KMS-11 (cell line): Measurements from ENCODE around the gene NAA10.
"Not testable (repeated sequence)": the region's sequence is repeated elsewhere in the genome, so short reads cannot be mapped to it uniquely, and the experiment has no call there.

ENCODE experiments used
- H2AFZ ChIP-seq: fragments of 200-600 bp; sonication (generic); 2 replicates; pipeline ENCODE4 v1.6.1; 2016; ENCODE audit warnings: antibody characterized with exemption, mixed run types, low read depth
- H3K27ac ChIP-seq: fragments of 200-600 bp; sonication (generic); 2 replicates; pipeline ENCODE4 v1.6.1; 2016; ENCODE audit warnings: mild to moderate bottlenecking, mixed run types
- H3K27me3 ChIP-seq: fragments of 200-600 bp; sonication (generic); 2 replicates; pipeline ENCODE4 v1.6.1; 2017; ENCODE audit warnings: mild to moderate bottlenecking, low read depth, mixed run types, moderate library complexity; ENCODE audit not compliant: insufficient read depth
- H3K36me3 ChIP-seq: fragments of 200-600 bp; sonication (generic); 2 replicates; pipeline ENCODE4 v1.6.1; 2017; ENCODE audit warnings: mild to moderate bottlenecking, mixed run types; ENCODE audit not compliant: insufficient read depth
- H3K4me1 ChIP-seq: fragments of 200-600 bp; sonication (generic); 2 replicates; pipeline ENCODE4 v1.6.1; 2016; ENCODE audit warnings: mild to moderate bottlenecking, low read depth, mixed run types; ENCODE audit not compliant: poor library complexity, severe bottlenecking
- H3K4me2 ChIP-seq: fragments of 200-600 bp; sonication (generic); 2 replicates; pipeline ENCODE4 v1.7.0; 2016; ENCODE audit warnings: mild to moderate bottlenecking, mixed run types
- H3K4me3 ChIP-seq: fragments of 200-600 bp; sonication (generic); IDR thresholded peaks from 2 replicates; pipeline ENCODE4 v1.6.1; 2017; ENCODE audit warnings: low read depth, low read length, mixed read lengths; ENCODE audit not compliant: insufficient read depth
- H3K79me2 ChIP-seq: fragments of 200-600 bp; sonication (generic); 2 replicates; pipeline ENCODE4 v1.6.1; 2016; ENCODE audit warnings: low read depth, mixed run types; ENCODE audit not compliant: insufficient read depth
- H3K9ac ChIP-seq: fragments of 200-600 bp; sonication (generic); 2 replicates; pipeline ENCODE4 v1.6.1; 2016; ENCODE audit warnings: mild to moderate bottlenecking, mixed run types
- H4K20me1 ChIP-seq: fragments of 200-600 bp; sonication (generic); 2 replicates; pipeline ENCODE4 v1.6.1; 2016; ENCODE audit warnings: mild to moderate bottlenecking, mixed run types; ENCODE audit not compliant: insufficient read depth
- TF ChIP-seq, protein P1 (sequence below): fragments of 200-600 bp; sonication (generic); conservative IDR thresholded peaks from 2 replicates; pipeline ENCODE4 v1.6.1; 2017; ENCODE audit warnings: low read depth, mild to moderate bottlenecking, antibody characterized with exemption, low read length, moderate library complexity, mixed read lengths

The NAA10 gene

DNA sequence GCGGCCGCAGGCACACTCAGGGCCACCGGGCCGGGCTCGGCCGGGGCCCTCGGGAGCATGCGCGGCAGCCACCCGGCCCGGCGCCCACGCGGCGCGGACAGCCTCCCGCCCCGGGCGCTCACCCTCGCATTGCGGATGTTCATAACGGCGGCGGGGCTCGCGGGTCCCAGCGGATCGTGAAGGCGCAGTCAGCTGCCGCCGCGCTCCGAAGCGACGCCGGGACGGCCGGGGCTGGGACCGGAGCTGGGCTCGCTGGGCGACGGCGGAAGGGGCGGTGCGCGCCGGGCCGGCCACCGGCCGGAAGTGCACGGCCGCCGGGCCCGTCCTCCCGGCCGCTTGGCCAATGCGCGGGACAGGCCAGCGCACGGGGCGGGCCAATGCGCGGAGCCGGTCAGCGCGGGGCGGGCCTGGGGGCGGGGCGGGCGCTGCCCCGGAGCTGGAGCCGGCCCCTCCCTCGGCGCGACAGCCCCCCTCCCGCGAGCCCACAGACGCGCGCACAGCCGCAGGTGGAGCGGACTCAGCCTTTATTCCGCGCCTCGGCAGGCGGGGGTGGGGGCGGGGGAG, at the start of gene NAA10:
TSS of gene NAA10 (minus strand) at position 276 of the 564 bp plus-strand sequence. CDS start at position 143, 133 bp downstream.
- no peaks in the 10 kb centered on the region for H4K20me1 ChIP-seq
- H3K4me1 ChIP-seq, result no peaks in the 10 kb centered on the region
- no peaks in the 10 kb centered on the region for H3K27me3 ChIP-seq
- H3K36me3 ChIP-seq, result no peaks in the 10 kb centered on the region
- H3K9ac ChIP-seq, result peak within 1 kb of the TSS; percentile 59
- TF ChIP-seq, protein P1, sequence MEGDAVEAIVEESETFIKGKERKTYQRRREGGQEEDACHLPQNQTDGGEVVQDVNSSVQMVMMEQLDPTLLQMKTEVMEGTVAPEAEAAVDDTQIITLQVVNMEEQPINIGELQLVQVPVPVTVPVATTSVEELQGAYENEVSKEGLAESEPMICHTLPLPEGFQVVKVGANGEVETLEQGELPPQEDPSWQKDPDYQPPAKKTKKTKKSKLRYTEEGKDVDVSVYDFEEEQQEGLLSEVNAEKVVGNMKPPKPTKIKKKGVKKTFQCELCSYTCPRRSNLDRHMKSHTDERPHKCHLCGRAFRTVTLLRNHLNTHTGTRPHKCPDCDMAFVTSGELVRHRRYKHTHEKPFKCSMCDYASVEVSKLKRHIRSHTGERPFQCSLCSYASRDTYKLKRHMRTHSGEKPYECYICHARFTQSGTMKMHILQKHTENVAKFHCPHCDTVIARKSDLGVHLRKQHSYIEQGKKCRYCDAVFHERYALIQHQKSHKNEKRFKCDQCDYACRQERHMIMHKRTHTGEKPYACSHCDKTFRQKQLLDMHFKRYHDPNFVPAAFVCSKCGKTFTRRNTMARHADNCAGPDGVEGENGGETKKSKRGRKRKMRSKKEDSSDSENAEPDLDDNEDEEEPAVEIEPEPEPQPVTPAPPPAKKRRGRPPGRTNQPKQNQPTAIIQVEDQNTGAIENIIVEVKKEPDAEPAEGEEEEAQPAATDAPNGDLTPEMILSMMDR, result no peak
- H3K79me2 ChIP-seq, result peaks cover 21% of the 10 kb centered on the region; the same call in 1 of the 2 replicates
- peak within 1 kb of the TSS; percentile 73 for H3K4me2 ChIP-seq
- H3K4me3 ChIP-seq, result no peak within 1 kb of the TSS
- H2AFZ ChIP-seq, result peak within 1 kb of the TSS; percentile 77
- peak within 1 kb of the TSS; percentile 68 for H3K27ac ChIP-seq

DNA sequence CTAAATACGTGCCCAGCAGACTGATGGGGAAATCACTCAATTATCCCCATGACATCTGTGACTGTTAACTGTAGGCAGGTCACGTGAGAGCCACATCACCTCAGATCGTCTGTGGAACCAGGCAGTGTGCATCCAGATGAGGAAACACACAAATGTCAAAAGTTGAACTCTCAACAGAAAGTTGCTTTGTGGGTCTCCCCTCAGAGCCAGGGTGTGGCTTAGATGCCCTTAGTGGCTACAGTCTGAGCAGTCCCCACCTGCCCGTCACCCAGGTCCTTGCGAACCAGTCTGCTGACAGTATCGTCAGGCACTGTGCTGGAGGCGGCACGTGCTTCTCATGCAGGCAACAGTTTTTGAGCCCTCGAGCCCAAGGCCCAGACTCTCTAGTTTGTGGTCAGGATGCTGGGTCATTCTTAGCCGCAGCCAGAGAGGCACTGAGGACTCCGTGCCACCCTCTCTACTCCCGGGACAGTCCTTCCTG, 48.5 kb upstream of the NAA10 start:
- TF ChIP-seq, protein P1, result no peak
- H3K27ac ChIP-seq, result peak overlapping the region; percentile 100; the same call in 1 of the 2 replicates
- no peaks in the 10 kb centered on the region for H3K79me2 ChIP-seq
- no peaks in the 10 kb centered on the region for H3K36me3 ChIP-seq
- H3K4me2 ChIP-seq, result peak overlapping the region; percentile 27; the same call in 1 of the 2 replicates
- no peak overlapping the region for H3K4me3 ChIP-seq
- no peak overlapping the region; the same call in 1 of the 2 replicates for H3K9ac ChIP-seq
- H2AFZ ChIP-seq, result no peak overlapping the region
- H3K27me3 ChIP-seq, result no peaks in the 10 kb centered on the region
- H4K20me1 ChIP-seq, result no peaks in the 10 kb centered on the region
- peaks cover 75% of the 10 kb centered on the region for H3K4me1 ChIP-seq

DNA sequence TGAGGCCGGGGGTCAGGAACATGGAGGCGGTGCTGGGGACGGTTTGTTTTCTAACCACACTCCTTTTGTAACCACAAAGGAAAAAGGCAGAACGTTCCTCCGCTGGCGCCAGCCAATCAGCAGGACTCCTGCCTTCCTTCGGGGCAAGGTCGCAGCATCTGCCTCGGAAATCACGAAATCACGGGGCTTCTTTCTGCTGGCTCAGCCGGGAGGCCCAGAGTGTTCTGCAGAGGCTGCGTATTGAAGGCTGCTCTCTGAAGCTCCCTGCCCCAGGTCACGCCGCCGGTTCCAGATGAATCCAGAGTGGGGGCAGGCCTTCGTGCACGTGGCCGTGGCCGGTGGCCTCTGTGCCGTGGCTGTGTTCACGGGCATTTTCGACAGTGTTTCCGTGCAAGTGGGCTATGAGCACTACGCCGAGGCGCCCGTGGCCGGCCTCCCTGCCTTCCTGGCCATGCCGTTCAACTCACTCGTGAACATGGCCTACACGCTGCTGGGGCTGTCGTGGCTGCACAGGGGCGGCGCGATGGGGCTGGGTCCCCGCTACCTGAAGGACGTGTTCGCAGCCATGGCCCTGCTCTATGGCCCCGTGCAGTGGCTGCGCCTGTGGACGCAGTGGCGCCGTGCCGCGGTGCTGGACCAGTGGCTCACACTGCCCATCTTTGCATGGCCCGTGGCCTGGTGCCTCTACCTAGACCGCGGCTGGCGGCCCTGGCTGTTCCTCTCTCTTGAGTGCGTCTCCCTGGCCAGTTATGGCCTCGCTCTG, 47.1 kb upstream of the NAA10 start:
- TF ChIP-seq, protein P1, result no peak
- no peak overlapping the region; the same call in 1 of the 2 replicates for H3K4me2 ChIP-seq
- H3K4me3 ChIP-seq, result no peak overlapping the region

DNA sequence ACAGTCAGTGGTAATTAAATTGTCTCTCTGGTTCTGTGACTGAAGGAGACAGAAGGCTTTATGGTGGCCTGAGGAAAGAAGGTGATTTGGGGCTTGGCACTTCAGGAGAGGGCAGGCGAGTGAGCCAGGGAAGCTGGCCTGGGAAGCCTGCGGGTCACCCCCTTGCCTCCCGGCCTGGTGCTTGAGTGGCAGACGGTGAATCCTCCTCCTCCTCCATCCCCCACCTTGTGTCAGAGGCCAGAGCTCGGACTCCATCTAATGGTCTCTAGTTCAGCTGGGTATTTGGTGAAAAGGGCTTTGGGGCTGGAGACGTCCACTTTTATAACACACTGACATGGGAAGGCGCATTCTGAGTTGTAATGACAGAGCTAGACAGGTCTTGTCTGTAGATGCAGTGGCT, 46.4 kb upstream of the NAA10 start:
- Histone ChIP-seq H3K9ac (peak overlapping the region; percentile 49; the same call in 1 of the 2 replicates), H3K4me2 (peak overlapping the region; percentile 41; the same call in 1 of the 2 replicates), H3K36me3 (no peaks in the 10 kb centered on the region), H3K4me1 (peaks cover 60% of the 10 kb centered on the region), H3K27me3 (no peaks in the 10 kb centered on the region), H2AFZ (no peak overlapping the region), H4K20me1 (no peaks in the 10 kb centered on the region), H3K4me3 (no peak overlapping the region), H3K79me2 (no peaks in the 10 kb centered on the region), H3K27ac (peak overlapping the region; percentile 100)
- TF ChIP-seq, protein P1, result no peak

More for the DNA sequence above, 47.1 kb upstream of the NAA10 start:
- peaks cover 65% of the 10 kb centered on the region for H3K4me1 ChIP-seq
- no peaks in the 10 kb centered on the region for H3K27me3 ChIP-seq
- H3K27ac ChIP-seq, result peak overlapping the region; percentile 100
- no peak overlapping the region; the same call in 1 of the 2 replicates for H3K9ac ChIP-seq
- H3K36me3 ChIP-seq, result no peaks in the 10 kb centered on the region
- no peaks in the 10 kb centered on the region for H4K20me1 ChIP-seq
- H2AFZ ChIP-seq, result no peak overlapping the region
- no peaks in the 10 kb centered on the region for H3K79me2 ChIP-seq

DNA sequence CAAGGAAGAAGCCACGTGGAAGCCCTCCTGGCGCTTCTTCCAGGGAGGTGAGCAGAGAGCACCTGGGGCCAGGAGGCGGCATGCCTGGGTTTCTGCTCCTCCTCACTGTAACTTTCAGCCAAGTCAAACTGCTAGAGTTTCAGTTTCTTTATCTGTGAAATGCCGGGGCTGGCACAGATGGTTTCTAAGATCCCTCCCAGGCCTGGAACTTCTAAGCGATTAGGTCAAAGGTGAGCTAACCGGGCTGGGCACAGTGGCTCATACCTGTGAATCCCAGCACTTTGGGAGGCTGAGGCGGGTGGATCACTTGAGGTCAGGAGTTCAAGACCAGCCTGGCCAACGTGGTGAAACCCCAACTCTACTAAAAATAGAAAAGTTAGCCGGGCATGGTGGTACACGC, 45.6 kb upstream of the NAA10 start:
- Histone ChIP-seq H3K9ac (peak overlapping the region; percentile 49; the same call in 1 of the 2 replicates), H3K4me2 (peak overlapping the region; percentile 41; the same call in 1 of the 2 replicates), H3K4me1 (peaks cover 61% of the 10 kb centered on the region), H3K27ac (peak overlapping the region; percentile 100)
- not testable (repeated sequence) for H3K4me3 ChIP-seq, H3K79me2 ChIP-seq, H4K20me1 ChIP-seq, H3K27me3 ChIP-seq, H2AFZ ChIP-seq, H3K36me3 ChIP-seq
